Lower leg skin (tissue), 3 donors: ENCODE measurements around the gene RGP1.

ENCODE experiments used
- CTCF ChIP-seq, 3 donors: fragments of 450-650 bp; IDR thresholded peaks; one replicate each; pipeline ENCODE4 v1.5.1; 2016; ENCODE audit warnings: antibody characterized with exemption in 3 of 3, mild to moderate bottlenecking in 3 of 3, moderate library complexity in 2 of 3
- POLR2A ChIP-seq, 2 donors: fragments of 450-650 bp; IDR thresholded peaks; one replicate each; pipeline ENCODE4 v1.6.1; 2016 to 2017; ENCODE audit warnings: antibody characterized with exemption in 2 of 2, mild to moderate bottlenecking in 1 of 2, moderate library complexity in 1 of 2

GRCh38 chr9:35738186-35738585 lies 10.9 kb upstream of the RGP1 start:
- TF ChIP-seq CTCF (IDR thresholded peaks at IDR 0.05) (no peak), POLR2A (IDR thresholded peaks at IDR 0.05) (no peak)
